GM21737 (cell line): Measurements from ENCODE around the gene TARM1.
A peak's percentile ranks its signal among the peaks of the same experiment; 100 is the strongest.

Experiments
- ATAC-seq: cut with Tn5 transposase; IDR thresholded peaks from one replicate; pipeline ENCODE4 v1.9.1; 2021; ENCODE audit warnings: mild to moderate bottlenecking, moderate library complexity; ENCODE audit not compliant: unreplicated experiment

TARM1 gene

GRCh38 chr19:54081032-54081431 lies at the start of gene TARM1:
Gene TARM1, minus strand, starts transcription at chr19:54081365. Its CDS starts 25 bp downstream, at chr19:54081340.
- no peak for ATAC-seq

DNA sequence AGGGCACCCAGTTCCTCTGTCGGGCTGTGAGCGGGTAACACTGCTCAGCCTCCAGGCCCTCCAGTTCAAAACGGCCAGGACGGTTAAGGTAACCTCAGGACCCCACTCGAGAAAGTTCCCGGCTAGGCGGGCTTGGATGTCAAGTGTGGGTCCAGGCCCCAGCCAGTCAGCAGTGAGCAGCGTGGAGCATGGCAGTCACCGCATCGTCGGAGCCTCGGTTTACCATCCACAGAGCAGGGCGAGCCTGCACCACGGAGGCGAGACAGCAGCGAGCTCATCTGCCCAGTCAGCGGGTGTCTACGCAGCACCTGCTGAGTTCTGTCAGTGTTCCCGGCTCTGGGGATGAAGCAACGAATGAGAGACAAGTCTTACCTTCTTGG lies 48.4 kb upstream of the TARM1 start:
- ATAC-seq = no peak

- ATAC-seq = no peak
These were observed 47.8 kb upstream of the TARM1 start for GRCh38 chr19:54128796-54129616.

GRCh38 chr19:54128441-54128725 lies 47.2 kb upstream of the TARM1 start:
- no peak for ATAC-seq

DNA sequence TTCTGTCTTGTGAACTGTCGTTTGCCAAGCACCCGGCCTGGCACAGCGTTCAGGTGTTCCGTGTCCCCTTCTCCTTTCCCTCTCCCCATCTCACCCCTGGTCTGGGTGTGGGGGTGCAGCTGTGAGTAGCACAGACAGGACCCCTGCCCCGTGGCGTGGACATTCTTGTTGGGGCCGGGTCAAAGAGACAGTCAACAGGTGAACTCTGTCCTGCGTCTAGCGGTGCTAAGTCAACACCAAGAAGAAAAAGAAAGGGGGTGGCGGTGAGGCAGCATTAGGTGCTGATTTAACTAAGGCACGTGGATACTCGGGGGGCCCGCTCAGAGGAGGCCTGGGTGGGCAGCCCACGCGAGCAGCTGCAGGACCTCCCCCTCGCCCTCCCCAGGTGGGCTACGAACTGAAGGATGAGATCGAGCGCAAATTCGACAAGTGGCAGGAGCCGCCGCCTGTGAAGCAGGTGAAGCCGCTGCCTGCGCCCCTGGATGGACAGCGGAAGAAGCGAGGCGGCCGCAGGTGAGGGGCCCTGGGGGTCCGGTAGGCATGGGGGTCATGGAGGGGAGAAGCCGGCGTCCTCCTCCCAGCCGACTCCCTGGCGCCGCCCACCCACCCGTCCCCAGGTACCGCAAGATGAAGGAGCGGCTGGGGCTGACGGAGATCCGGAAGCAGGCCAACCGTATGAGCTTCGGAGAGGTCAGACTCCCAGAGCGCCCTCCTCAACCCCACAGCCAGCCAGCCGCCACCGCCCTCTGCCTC lies 46.7 kb upstream of the TARM1 start:
- ATAC-seq = no peak

DNA sequence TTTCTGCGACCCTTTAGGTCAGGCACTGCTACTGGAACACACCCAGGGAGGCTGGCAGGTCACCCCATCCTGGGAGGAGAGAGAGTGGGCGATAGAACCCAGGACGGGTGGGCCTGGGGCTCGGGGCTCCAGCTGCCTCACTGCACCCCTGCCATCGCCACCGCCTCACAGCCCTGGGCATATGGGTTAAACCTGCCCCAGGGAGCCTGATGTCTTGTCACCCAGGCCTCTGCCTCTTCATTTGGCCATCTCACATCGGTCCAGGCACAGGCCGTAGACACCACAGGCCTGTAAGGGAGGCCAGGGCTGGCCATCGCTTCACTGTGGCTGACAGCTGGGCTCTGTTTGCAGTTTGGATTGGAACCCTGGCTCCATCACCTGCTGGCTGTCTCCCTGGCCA lies 44.5 kb upstream of the TARM1 start:
- ATAC-seq = no peak

DNA sequence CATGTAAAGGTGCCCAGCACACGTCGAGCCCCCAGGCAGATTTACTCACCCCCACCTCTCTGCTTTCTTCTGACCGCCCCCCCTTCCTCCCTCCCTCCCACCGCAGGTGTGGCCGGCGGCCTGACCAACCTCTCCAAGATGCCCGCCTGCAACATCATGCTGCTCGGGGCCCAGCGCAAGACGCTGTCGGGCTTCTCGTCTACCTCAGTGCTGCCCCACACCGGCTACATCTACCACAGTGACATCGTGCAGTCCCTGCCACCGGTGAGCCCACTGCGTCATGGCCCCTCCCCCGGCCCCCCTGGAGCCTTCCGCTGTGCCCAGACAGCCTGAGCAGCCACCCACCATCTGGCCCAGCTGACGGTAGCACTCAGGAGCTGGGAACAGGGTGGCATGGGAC lies 43.2 kb upstream of the TARM1 start:
- ATAC-seq = no peak

DNA sequence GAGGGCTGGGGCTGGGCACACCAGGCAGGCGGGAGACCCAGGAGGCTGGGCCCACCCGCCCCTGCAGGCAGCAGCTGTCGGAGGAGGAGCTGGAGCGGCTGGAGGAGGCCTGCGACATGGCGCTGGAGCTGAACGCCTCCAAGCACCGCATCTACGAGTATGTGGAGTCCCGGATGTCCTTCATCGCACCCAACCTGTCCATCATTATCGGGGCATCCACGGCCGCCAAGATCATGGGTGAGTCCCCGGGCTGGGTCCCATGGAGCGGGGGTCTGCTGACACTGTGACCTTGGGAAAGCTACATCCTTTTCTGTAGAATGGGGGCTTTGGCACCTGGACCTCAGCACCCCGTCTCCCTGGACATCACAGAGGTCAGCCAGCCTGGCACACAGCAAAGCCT lies 42.5 kb upstream of the TARM1 start:
- ATAC-seq = no peak

GRCh38 chr19:54121259-54121658 lies 40.1 kb upstream of the TARM1 start:
- ATAC-seq = no peak

- ATAC-seq = peak; percentile 75
These were observed 34.2 kb upstream of the TARM1 start, which contains the start of the genes PRPF31 and TFPT for GRCh38 chr19:54115109-54116063. Gene PRPF31, plus strand, starts transcription at chr19:54115754. Its CDS starts 2,525 bp downstream, at chr19:54118279. Gene TFPT, minus strand, starts transcription at chr19:54115657. Its CDS starts 388 bp downstream, at chr19:54115269.

DNA sequence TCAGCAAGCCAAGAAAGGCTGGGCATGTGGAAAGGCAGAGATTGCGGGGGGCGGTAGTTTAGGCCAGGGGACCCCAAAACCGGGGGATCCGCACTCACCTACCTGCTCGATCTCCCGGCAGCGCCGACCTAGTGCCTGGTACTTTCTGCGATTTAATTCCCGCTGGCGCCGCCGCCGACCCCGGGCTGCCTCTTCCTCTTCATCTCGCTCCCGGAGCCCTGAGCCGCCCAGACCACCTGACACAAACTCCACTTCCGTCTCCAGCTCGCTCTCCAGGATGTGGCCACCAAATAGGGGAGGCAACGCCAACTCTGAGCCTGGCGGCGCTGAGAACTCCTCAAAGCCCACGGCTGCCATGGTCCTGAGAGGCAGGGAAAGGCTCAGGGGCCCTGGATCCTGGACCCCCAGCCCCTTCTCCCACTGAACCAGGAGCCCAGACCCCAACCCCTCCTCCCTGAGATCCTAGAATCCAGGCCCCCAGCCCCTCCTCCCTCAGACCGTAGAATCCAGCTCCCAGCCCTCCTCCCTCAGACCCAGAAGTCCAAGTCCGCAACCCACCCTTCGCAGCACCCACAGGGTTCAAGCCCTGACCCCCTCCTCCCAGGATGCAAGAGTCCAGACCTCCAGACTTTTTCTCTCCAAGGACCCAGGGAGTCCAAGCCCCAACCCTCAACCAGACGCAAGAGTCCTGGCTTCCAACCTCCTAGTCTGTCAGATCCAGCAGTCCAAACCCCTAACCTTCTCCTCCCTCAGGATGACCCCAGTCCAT lies 33.4 kb upstream of the TARM1 start:
- ATAC-seq = peak; percentile 33

GRCh38 chr19:54109651-54110050 lies 28.5 kb upstream of the TARM1 start:
- no peak for ATAC-seq

DNA sequence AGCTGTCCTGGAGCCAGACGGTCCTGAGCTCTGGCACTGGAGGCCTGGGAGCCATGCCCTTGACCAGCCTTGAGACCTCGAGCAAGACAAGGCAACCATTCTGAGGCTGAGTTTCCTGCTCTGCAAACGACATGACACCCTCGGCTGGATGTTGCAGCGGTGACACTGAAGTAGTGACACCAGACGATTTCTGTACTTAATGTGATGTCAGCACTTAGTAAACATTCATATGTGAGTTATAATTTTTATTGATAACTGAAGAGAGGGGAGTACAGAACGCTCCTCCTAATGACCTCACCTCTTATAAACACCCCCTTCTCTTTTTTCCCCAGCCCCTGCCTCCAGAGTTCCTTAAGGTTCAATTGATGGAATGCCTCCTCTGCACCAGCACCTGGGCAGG lies 27.3 kb upstream of the TARM1 start:
- ATAC-seq = no peak

DNA sequence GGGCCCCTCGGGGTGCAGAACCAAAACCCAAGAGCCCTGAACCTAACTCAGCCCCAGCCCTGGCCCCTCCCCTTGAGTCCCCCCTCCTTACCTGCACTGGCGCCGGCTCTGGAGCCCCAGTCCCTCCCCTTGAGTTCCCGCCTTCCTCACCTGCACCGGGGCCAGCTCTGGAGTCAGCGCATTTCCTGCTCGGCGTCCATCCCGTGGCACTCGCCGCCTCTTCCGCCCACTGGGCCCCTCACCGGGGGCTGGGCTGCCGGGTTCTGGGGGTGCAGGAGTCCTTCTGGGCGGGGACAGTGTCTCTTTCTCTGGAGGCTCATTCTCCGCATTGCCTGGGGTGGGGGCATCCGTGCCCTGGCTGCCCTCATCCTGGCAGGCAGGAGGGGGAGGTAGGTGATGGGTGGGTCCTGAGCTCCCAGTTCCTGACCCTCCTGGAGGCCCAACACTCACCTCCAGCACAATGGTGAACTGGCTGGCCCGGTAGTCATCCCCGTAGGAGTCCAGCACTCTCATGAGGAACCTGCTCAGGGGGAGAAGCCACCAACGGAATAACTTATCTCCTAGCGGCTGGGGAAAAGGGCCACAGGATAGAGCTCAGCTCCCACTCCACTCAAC lies 26.8 kb upstream of the TARM1 start:
- ATAC-seq = no peak

- no peak for ATAC-seq
These were observed 25.6 kb upstream of the TARM1 start for GRCh38 chr19:54106716-54107115.

GRCh38 chr19:54105796-54106195 lies 24.6 kb upstream of the TARM1 start:
- ATAC-seq = no peak

DNA sequence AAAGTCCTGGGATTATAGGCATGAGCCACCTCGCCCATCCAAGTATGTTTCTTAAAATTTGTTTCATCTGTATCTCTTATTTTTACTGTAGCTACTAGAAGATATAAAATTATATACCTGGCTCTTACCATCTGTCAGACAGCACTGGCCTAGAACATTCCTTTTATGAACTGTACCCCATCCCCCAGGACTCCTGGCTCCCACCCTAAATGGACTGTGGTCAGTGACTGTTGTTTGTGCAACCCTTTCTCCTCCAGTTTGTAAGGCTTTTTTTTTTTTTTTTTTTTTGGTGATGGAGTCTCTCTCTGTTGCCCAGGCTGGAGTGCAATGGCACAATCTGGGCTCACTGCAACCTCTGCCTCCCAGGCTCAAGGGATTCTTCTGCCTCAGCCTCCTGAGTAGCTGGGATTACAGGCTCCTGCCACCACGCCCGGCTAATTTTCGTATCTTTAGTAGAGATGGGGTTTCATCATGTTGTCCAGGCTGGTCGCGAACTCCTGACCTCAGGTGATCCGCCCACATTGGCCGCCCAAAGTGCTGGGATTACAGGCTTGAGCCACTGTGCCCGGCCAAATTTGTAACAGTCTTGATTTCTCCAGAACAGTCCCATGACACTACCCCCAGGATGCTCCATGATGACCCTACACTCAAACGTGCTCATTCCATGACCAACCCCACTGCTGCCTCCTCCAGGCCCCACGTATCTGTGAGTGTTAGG lies 24.0 kb upstream of the TARM1 start:
- ATAC-seq = no peak

DNA sequence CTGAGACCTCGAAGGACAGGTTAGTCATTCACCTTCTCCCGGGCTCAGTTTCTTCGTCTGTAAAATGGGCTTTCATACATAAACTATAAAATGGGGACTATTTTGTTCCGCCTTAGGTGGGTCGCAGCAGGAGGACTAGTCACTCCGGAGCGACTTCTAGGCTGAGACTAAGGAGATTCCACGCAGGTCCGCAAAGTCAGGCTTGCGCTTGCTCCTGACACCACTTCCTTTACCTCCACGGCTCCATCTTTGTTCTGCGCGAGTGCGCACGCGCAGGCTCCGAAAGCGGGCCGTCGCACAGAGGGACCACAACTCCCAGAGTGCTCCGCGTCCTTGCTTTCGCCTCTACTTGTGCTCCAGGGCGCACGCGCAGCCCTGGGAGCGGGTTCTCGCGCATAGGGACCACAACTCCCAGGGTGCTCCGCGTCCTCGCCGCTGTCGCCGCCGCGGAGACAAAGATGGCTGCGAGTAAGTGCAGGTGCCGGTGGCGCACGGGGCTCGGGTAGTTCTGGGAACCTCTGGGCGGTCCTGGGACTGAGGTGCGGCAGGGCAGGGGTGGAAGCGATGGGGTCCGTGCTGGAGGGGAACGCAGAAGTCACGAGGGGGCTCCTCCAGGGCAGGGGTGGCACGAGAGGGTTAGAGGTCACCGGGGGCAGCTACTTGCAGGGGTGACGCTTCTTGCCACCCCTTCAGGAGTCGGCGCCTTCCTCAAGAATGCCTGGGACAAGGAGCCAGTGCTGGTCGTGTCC lies 21.4 kb upstream of the TARM1 start, which contains the start of gene NDUFA3:
Gene NDUFA3, plus strand, starts transcription at position 435 of the 749 bp plus-strand sequence. Its CDS starts 24 bp downstream, at position 459.
- ATAC-seq = peak; percentile 94
